ENCODE measurements around the gene KLF9.

DNA sequence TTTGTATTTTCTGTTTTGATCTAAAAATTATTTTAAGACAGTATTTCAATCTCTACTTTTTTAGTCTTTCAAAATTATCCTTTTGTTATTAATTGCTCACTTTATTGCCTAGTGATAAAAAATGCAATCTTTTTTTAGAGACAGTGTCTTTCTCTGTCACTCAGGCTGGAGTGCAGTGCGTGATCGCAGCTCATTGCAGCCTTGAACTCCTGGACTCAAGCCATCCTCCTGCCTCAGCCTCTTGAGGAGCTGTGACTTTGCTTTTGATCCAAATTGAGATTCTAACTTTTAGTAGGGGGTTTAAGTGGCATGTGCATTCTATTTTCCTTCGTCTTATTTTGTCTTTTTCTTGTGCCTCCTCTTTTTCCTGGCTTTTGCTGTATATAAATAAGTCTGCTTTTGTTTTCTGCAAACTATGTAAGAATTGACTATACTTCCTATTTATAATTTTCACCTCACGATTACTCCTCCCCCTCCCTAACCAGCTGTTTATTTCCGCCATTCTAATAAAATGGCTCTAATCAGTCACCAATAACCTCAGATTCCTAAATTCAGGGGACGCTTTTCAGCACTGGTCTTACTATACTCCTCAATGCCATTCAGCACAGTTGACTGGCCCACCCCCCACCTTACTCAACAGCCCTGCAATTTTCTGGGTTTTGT lies 32.3 kb downstream of the KLF9 start:
- TF ChIP-seq, protein P1, sequence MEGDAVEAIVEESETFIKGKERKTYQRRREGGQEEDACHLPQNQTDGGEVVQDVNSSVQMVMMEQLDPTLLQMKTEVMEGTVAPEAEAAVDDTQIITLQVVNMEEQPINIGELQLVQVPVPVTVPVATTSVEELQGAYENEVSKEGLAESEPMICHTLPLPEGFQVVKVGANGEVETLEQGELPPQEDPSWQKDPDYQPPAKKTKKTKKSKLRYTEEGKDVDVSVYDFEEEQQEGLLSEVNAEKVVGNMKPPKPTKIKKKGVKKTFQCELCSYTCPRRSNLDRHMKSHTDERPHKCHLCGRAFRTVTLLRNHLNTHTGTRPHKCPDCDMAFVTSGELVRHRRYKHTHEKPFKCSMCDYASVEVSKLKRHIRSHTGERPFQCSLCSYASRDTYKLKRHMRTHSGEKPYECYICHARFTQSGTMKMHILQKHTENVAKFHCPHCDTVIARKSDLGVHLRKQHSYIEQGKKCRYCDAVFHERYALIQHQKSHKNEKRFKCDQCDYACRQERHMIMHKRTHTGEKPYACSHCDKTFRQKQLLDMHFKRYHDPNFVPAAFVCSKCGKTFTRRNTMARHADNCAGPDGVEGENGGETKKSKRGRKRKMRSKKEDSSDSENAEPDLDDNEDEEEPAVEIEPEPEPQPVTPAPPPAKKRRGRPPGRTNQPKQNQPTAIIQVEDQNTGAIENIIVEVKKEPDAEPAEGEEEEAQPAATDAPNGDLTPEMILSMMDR (IDR thresholded peaks at IDR 0.05) = no peak
- TF ChIP-seq POLR2A (IDR thresholded peaks at IDR 0.05) (no peak), POLR2AphosphoS5 (IDR thresholded peaks at IDR 0.05) (peak in 3 of 4 donors; percentile 11 to 63 (median 51))
